Liver (tissue), 9 donors: ENCODE results near the gene SNX3. TPM values are rescaled to one million over a fixed set of nuclear protein-coding genes. Genes with fewer than 3 reads are reported as not detected.
A peak's percentile ranks its signal among the peaks of the same experiment; 100 is the strongest.

ENCODE experiments used
- DNase-seq: peaks from one replicate; pipeline ENCODE4 v3.0.0-alpha.2; 2017; ENCODE audit warnings: low spot score
- H3K27ac ChIP-seq, 2 donors: one replicate each; pipeline ENCODE4 v1.7.0; 2013; ENCODE audit warnings: inconsistent platforms in 2 of 2, low read length in 2 of 2, control low read depth in 1 of 2, low read depth in 1 of 2, mild to moderate bottlenecking in 1 of 2
- H3K27me3 ChIP-seq, 4 donors: one replicate each; pipeline versions ENCODE4 v1.6.1 to v1.7.0; 2013; ENCODE audit warnings: low read length in 3 of 4, inconsistent platforms in 1 of 4, mild to moderate bottlenecking in 1 of 4, moderate library complexity in 1 of 4; ENCODE audit not compliant: control insufficient read depth in 4 of 4, insufficient read depth in 4 of 4
- H3K36me3 ChIP-seq, 4 donors: one replicate each; pipeline versions ENCODE4 v1.6.1 to v1.7.0; 2013; ENCODE audit warnings: low read length in 3 of 4, mild to moderate bottlenecking in 3 of 4, low read depth in 1 of 4, moderate library complexity in 1 of 4; ENCODE audit not compliant: control insufficient read depth in 4 of 4, insufficient read depth in 3 of 4
- H3K4me1 ChIP-seq, 4 donors: one replicate each; pipeline versions ENCODE4 v1.6.1 to v1.7.0; 2013; ENCODE audit warnings: low read length in 3 of 4, mild to moderate bottlenecking in 3 of 4, moderate library complexity in 1 of 4; ENCODE audit not compliant: control insufficient read depth in 4 of 4, insufficient read depth in 4 of 4
- H3K4me3 ChIP-seq, 3 donors: one replicate each; pipeline versions ENCODE4 v1.6.1 to v1.7.0; 2013; ENCODE audit warnings: low read length in 3 of 3, control low read depth in 1 of 3, low read depth in 1 of 3, mild to moderate bottlenecking in 1 of 3
- H3K9ac ChIP-seq, 2 donors: one replicate each; pipeline ENCODE4 v1.7.0; 2013; ENCODE audit warnings: low read length in 2 of 2, mild to moderate bottlenecking in 2 of 2, moderate library complexity in 2 of 2, control low read depth in 1 of 2, low read depth in 1 of 2
- H3K9me3 ChIP-seq, 4 donors: one replicate each; pipeline versions ENCODE4 v1.6.1 to v1.7.0; 2013; ENCODE audit warnings: low read length in 3 of 4; ENCODE audit not compliant: control insufficient read depth in 4 of 4
- EGR1 ChIP-seq, 2 donors: IDR thresholded peaks; 2 replicates each; pipeline ENCODE4 v1.6.1; 2016 to 2018; ENCODE audit warnings: antibody characterized with exemption in 2 of 2, low read depth in 2 of 2
- FOXA1 ChIP-seq: IDR thresholded peaks from 2 replicates; pipeline ENCODE4 v1.6.1; 2016; ENCODE audit warnings: antibody characterized with exemption
- FOXA2 ChIP-seq: IDR thresholded peaks from 2 replicates; pipeline ENCODE4 v1.6.1; 2016; ENCODE audit warnings: antibody characterized with exemption
- GABPA ChIP-seq, 2 donors: IDR thresholded peaks in 1 of 2; conservative IDR thresholded peaks in 1 of 2; 2 replicates each; pipeline ENCODE4 v1.6.1; 2016; ENCODE audit warnings: antibody characterized with exemption in 2 of 2, mild to moderate bottlenecking in 1 of 2, moderate library complexity in 1 of 2
- HNF4A ChIP-seq, 2 donors: conservative IDR thresholded peaks; 2 replicates each; pipeline ENCODE4 v1.6.1; 2016; ENCODE audit warnings: antibody characterized with exemption in 2 of 2, mild to moderate bottlenecking in 2 of 2
- HNF4G ChIP-seq: IDR thresholded peaks from 2 replicates; pipeline ENCODE4 v1.6.1; 2016; ENCODE audit warnings: antibody characterized with exemption
- JUND ChIP-seq, 2 donors: IDR thresholded peaks; 2 replicates each; pipeline ENCODE4 v1.6.1; 2016; ENCODE audit warnings: antibody characterized with exemption in 2 of 2
- NR2F2 ChIP-seq: IDR thresholded peaks from 2 replicates; pipeline ENCODE4 v1.6.1; 2016; ENCODE audit warnings: antibody characterized with exemption
- RAD21 ChIP-seq, 2 donors: IDR thresholded peaks; 2 replicates each; pipeline ENCODE4 v1.6.1; 2016; ENCODE audit warnings: antibody characterized with exemption in 2 of 2, mild to moderate bottlenecking in 2 of 2
- RXRA ChIP-seq, 2 donors: IDR thresholded peaks; 2 replicates each; pipeline ENCODE4 v1.6.1; 2017 to 2018; ENCODE audit warnings: antibody characterized with exemption in 2 of 2, mild to moderate bottlenecking in 1 of 2
- SP1 ChIP-seq: IDR thresholded peaks from 2 replicates; pipeline ENCODE4 v1.6.1; 2018; ENCODE audit warnings: antibody characterized with exemption, mild to moderate bottlenecking
- TAF1 ChIP-seq: conservative IDR thresholded peaks from 2 replicates; pipeline ENCODE4 v1.6.1; 2016; ENCODE audit warnings: antibody characterized with exemption, mild to moderate bottlenecking
- YY1 ChIP-seq: IDR thresholded peaks from 2 replicates; pipeline ENCODE4 v1.6.1; 2016; ENCODE audit warnings: antibody characterized with exemption, mild to moderate bottlenecking
- WGBS: extraction: QIAGEN DNeasy Blood & Tissue Kit; methylation state at CpG from one replicate; pipeline ENCODE4 v1.1.7; 2013; 5-methylcytosine and 5-hydroxymethylcytosine counted together
- polyA plus RNA-seq, 2 donors: library from polyadenylated mRNA; stranded (reverse) in 1 of 2; unstranded in 1 of 2; fragments of 200-250 nt in 1 of 2; fragments of >200 nt in 1 of 2; fragmentation: Nextera tagmentation in 1 of 2; extraction: Ambion mirVana in 1 of 2; gene quantifications; one replicate each; pipeline versions ENCODE4 v1.2.1 to v1.2.3, GENCODE V29; 2013 to 2015
- total RNA-seq, 2 donors: library from RNA; depleted of rRNA; stranded (reverse); fragments of >200 nt; gene quantifications; one replicate each; pipeline ENCODE4 v1.2.3, GENCODE V29; 2014
- TF ChIP-seq, protein P1 (sequence below): IDR thresholded peaks from 2 replicates; pipeline ENCODE4 v1.6.1; 2016; ENCODE audit warnings: antibody characterized with exemption
- TF ChIP-seq, protein P2 (sequence below): IDR thresholded peaks from 2 replicates; pipeline ENCODE4 v1.6.1; 2016; ENCODE audit warnings: antibody characterized with exemption
- TF ChIP-seq, protein P3 (sequence below): IDR thresholded peaks from 2 replicates; pipeline ENCODE4 v1.6.1; 2016; ENCODE audit warnings: antibody characterized with exemption
- TF ChIP-seq, protein P4 (sequence below): IDR thresholded peaks from 2 replicates; pipeline ENCODE4 v1.6.1; 2016; ENCODE audit warnings: antibody characterized with exemption, mild to moderate bottlenecking
- TF ChIP-seq, protein P5 (sequence below): fragments of 150-350 bp; IDR thresholded peaks from 2 replicates; pipeline ENCODE4 v1.5.1; 2017; ENCODE audit warnings: improper control_type of control experiment, low read depth, low read length; ENCODE audit not compliant: missing input control
- donor health status: healthy.
- donor health status: healthy.
- donor health status: healthy.
- donor health status: healthy.
- donor health status: healthy.

Gene SNX3
- total and polyA plus RNA-seq, 4 donors, result 67.9 to 161 (median 111) TPM

DNA sequence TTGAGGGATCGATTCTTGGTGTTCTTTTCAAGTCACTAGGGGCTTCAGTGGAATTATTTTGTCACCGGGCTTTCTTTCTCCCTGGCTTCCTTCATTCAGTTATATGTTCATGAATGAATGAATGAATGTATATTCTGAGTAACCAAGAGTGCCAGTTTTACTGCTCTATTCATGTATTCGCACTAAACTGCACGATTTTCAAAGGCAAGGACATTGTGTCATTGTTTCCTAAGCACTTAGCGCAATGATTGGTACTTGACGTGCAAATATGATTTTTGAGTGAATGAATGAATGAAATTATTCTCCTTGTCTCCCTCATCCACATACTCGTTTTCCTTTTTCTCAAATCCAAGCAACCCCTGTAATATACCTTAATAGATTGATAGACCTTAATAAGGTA is 34.8 kb upstream of the SNX3 start:
- TF ChIP-seq HNF4G, result no peak
- TF ChIP-seq, protein P1, sequence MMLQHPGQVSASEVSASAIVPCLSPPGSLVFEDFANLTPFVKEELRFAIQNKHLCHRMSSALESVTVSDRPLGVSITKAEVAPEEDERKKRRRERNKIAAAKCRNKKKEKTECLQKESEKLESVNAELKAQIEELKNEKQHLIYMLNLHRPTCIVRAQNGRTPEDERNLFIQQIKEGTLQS, result no peak
- TF ChIP-seq, protein P2, sequence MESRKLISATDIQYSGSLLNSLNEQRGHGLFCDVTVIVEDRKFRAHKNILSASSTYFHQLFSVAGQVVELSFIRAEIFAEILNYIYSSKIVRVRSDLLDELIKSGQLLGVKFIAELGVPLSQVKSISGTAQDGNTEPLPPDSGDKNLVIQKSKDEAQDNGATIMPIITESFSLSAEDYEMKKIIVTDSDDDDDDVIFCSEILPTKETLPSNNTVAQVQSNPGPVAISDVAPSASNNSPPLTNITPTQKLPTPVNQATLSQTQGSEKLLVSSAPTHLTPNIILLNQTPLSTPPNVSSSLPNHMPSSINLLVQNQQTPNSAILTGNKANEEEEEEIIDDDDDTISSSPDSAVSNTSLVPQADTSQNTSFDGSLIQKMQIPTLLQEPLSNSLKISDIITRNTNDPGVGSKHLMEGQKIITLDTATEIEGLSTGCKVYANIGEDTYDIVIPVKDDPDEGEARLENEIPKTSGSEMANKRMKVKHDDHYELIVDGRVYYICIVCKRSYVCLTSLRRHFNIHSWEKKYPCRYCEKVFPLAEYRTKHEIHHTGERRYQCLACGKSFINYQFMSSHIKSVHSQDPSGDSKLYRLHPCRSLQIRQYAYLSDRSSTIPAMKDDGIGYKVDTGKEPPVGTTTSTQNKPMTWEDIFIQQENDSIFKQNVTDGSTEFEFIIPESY, result no peak
- TF ChIP-seq FOXA1, result no peak
- TF ChIP-seq SP1, result no peak
- TF ChIP-seq, protein P3, sequence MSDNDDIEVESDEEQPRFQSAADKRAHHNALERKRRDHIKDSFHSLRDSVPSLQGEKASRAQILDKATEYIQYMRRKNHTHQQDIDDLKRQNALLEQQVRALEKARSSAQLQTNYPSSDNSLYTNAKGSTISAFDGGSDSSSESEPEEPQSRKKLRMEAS, result no peak
- no peak for TF ChIP-seq RXRA (IDR thresholded peaks at IDR 0.05)
- TF ChIP-seq RAD21 (IDR thresholded peaks at IDR 0.05), result no peak
- no peak for TF ChIP-seq HNF4A (conservative IDR thresholded peaks at IDR 0.05)
- no peak for TF ChIP-seq EGR1 (IDR thresholded peaks at IDR 0.05; ENCODE audit: low read depth in 2 of 2)
- TF ChIP-seq TAF1, result no peak
- no peak for TF ChIP-seq NR2F2
- TF ChIP-seq, protein P4, sequence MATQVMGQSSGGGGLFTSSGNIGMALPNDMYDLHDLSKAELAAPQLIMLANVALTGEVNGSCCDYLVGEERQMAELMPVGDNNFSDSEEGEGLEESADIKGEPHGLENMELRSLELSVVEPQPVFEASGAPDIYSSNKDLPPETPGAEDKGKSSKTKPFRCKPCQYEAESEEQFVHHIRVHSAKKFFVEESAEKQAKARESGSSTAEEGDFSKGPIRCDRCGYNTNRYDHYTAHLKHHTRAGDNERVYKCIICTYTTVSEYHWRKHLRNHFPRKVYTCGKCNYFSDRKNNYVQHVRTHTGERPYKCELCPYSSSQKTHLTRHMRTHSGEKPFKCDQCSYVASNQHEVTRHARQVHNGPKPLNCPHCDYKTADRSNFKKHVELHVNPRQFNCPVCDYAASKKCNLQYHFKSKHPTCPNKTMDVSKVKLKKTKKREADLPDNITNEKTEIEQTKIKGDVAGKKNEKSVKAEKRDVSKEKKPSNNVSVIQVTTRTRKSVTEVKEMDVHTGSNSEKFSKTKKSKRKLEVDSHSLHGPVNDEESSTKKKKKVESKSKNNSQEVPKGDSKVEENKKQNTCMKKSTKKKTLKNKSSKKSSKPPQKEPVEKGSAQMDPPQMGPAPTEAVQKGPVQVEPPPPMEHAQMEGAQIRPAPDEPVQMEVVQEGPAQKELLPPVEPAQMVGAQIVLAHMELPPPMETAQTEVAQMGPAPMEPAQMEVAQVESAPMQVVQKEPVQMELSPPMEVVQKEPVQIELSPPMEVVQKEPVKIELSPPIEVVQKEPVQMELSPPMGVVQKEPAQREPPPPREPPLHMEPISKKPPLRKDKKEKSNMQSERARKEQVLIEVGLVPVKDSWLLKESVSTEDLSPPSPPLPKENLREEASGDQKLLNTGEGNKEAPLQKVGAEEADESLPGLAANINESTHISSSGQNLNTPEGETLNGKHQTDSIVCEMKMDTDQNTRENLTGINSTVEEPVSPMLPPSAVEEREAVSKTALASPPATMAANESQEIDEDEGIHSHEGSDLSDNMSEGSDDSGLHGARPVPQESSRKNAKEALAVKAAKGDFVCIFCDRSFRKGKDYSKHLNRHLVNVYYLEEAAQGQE, result no peak
- TF ChIP-seq JUND (IDR thresholded peaks at IDR 0.05), result no peak
- TF ChIP-seq GABPA (IDR thresholded peaks at IDR 0.05 in 1 of 2, conservative IDR thresholded peaks at IDR 0.05 in 1 of 2), result no peak
- TF ChIP-seq, protein P5, sequence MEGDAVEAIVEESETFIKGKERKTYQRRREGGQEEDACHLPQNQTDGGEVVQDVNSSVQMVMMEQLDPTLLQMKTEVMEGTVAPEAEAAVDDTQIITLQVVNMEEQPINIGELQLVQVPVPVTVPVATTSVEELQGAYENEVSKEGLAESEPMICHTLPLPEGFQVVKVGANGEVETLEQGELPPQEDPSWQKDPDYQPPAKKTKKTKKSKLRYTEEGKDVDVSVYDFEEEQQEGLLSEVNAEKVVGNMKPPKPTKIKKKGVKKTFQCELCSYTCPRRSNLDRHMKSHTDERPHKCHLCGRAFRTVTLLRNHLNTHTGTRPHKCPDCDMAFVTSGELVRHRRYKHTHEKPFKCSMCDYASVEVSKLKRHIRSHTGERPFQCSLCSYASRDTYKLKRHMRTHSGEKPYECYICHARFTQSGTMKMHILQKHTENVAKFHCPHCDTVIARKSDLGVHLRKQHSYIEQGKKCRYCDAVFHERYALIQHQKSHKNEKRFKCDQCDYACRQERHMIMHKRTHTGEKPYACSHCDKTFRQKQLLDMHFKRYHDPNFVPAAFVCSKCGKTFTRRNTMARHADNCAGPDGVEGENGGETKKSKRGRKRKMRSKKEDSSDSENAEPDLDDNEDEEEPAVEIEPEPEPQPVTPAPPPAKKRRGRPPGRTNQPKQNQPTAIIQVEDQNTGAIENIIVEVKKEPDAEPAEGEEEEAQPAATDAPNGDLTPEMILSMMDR, result no peak
- no peak for TF ChIP-seq YY1
- TF ChIP-seq FOXA2, result no peak
- 59% methylated on average over 7 of the region's 7 CpGs for WGBS
- no peaks in the 10 kb centered on the region for H3K9me3 ChIP-seq
- H3K36me3 ChIP-seq, result no peaks in the 10 kb centered on the region
- peak overlapping the region; percentile 90 to 99 for H3K27ac ChIP-seq
- peak overlapping the region; percentile 69 to 97 for H3K9ac ChIP-seq
- no peak for DNase-seq
- H3K4me1 ChIP-seq, result peaks cover 0 to 3% (median 2%) of the 10 kb centered on the region in 4 donors
- peak overlapping the region; percentile 63 to 83 (median 82) for H3K4me3 ChIP-seq
- no peaks in the 10 kb centered on the region for H3K27me3 ChIP-seq
